Regular cardiac myocyte (primary cell): ENCODE data around the gene SENP5. TPM values are rescaled to one million over a fixed set of nuclear protein-coding genes. Genes with fewer than 3 reads are reported as not detected.

Experiments used
- total RNA-seq: library from RNA; depleted of rRNA; stranded (reverse); fragments of >200 nt; gene quantifications from 2 replicates; pipeline ENCODE4 v1.2.3, GENCODE V29; 2014

The SENP5 gene, protein sequence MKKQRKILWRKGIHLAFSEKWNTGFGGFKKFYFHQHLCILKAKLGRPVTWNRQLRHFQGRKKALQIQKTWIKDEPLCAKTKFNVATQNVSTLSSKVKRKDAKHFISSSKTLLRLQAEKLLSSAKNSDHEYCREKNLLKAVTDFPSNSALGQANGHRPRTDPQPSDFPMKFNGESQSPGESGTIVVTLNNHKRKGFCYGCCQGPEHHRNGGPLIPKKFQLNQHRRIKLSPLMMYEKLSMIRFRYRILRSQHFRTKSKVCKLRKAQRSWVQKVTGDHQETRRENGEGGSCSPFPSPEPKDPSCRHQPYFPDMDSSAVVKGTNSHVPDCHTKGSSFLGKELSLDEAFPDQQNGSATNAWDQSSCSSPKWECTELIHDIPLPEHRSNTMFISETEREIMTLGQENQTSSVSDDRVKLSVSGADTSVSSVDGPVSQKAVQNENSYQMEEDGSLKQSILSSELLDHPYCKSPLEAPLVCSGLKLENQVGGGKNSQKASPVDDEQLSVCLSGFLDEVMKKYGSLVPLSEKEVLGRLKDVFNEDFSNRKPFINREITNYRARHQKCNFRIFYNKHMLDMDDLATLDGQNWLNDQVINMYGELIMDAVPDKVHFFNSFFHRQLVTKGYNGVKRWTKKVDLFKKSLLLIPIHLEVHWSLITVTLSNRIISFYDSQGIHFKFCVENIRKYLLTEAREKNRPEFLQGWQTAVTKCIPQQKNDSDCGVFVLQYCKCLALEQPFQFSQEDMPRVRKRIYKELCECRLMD
- total RNA-seq, result 54.4 and 56.7 TPM in 2 replicates

DNA sequence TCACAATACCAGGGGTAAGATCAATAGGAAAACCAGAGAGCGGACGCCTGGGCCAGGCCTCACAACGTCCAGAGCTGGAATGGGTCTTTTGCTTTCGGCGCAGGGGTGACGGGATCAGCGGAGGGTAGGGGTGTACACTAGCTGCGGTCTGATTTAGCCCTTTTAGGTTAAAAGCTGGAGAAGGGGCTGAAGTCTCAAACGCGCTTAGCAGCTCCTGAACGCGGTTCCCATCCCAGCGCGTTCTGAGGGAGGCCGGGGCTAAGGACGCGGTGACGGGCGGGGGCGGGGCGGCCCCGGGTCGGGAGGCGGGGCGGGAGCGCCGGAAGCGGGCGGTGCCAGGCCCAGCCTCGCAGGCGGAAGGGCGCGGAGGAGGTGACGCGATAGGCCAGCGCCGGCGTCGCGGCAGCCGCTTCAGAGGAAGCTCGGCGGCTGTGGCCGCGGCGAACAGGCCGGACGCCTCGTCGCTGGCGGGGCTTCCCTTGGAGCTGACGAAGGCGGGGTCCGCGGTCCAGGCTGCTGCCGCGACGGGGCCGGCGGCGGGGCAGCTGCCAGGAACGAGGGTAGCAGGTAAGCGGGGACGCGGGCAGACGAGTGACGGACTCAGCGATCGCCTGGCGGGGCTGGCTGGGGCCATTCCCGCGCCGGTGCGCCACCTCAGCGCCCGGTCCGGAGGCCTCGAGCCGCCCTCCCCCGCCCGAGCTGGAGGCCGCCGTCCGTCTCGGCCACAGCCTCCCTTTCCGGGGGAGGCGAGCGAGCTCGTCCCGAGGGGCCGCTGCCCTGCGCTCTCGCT is at the start of gene SENP5:
TSS of gene SENP5 (plus strand) at position 414 of the 790 bp plus-strand sequence. CDS start 17,262 bp downstream, outside the sequence.

DNA sequence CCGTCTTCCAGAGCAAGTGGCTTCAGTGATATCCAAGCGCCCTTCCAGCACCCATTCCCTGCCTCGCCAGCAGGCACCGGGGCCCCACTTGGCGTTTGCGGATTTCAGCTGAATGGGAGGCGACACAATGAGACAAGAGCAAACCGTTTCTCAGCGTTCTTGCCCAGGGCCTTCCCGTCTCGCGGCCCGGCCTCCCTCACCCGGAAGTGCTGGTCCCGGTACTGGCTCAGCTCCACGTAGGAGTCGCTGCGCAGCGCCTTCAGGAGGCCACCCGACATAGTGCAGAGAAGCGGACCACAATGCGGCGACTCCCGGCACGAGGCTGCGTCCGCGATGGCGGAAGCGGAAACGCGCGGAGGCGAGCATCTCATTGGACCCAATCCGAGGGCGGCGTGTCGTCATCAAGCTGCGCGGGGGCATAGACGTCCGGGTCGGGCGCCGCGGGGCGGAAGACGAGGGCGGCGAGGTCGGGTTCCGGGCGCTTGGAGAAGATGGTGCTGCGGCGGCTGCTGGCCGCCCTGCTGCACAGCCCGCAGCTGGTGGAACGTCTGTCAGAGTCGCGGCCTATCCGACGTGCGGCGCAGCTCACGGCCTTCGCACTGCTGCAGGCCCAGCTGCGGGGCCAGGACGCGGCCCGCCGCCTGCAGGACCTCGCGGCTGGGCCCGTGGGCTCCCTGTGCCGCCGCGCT is 74.7 kb downstream of the SENP5 start, which contains the start of gene NCBP2:
TSS of gene NCBP2 (minus strand) at position 303 of the 689 bp plus-strand sequence. CDS start at position 278, 25 bp downstream.

DNA sequence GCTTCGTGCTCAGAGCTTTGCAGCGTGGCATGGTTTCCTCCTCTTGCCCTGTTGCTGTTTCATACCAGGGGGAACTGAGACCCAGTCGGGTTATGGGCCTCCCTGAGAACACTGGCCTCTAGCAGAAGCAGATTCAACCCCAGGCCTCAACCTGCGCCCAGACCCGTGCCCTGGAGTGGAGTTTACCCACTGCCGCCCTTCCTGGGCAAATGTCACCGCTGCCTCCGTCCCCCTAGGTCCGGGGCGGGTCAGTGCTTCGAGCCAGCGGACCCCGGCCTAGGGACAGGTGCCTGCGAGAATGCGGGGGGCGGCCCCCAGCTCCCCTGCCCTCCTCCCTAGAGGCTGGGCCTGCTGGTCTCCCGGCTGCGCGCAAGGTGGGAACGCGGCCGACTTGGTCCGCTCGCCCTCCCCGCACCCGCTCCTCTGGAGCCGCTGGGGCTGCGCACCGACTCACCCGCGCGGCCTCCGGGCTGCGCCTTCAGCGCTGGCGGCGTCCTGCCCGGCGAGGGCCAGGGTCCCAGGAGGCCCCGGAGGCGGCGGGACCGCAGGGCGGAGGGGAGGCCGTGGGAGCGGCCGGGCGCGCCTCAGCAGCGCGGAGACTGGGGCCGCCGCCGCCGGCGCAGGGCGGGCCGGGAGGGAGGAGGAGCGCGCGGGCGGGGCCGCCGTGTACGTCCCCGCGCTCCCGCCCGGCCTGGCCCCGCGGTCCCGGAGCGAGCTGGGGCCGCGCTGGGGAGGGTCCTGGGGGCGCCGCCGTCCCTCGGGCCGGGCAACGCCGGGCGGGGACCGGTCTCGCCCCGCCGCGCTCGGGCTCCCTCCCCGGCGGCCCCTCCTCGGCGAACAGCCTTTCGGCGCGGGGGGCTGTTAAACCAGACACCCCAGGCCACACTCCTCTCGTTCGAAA is 100.8 kb downstream of the SENP5 start, which contains the start of gene PIGZ:
TSS of gene PIGZ (minus strand) at position 601 of the 901 bp plus-strand sequence. CDS start 16,802 bp downstream, outside the sequence.

Other genes starting within 250 kb of the SENP5 start
- gene NRROS, start 228.2 kb upstream of the SENP5 start, total RNA-seq, result 0.58 and 0.85 TPM in 2 replicates
- gene CEP19, start 155.7 kb upstream of the SENP5 start, total RNA-seq, result 3.3 and 5.1 TPM in 2 replicates
- gene PIGX, start 155.5 kb upstream of the SENP5 start, total RNA-seq, result 22.0 and 34.1 TPM in 2 replicates
- 33.2 and 37.2 TPM in 2 replicates for gene PAK2, start 128.1 kb upstream of the SENP5 start, total RNA-seq
- gene NCBP2, start 74.6 kb downstream of the SENP5 start, total RNA-seq, result 72.7 and 78.0 TPM in 2 replicates
- 1.5 and 8.7 TPM in 2 replicates for gene PIGZ, start 100.9 kb downstream of the SENP5 start, total RNA-seq
- 5.2 and 24.2 TPM in 2 replicates for gene MELTF, start 161.9 kb downstream of the SENP5 start, total RNA-seq